ENCODE measurements around the gene GPR15LG. TPM values are rescaled to one million over a fixed set of nuclear protein-coding genes. Genes with fewer than 3 reads are reported as not detected.
"Not testable (repeated sequence)": the region's sequence is repeated elsewhere in the genome, so short reads cannot be mapped to it uniquely, and the experiment has no call there.

The GPR15LG gene
- total RNA-seq = not detected

- H3K9me3 ChIP-seq (ENCODE audit: low read depth, low read length) = no peaks in the 10 kb centered on the region
- H3K4me1 ChIP-seq (ENCODE audit: insufficient read depth, low read length) = peaks cover 19% of the 10 kb centered on the region
Observed at GRCh38 chr10:84173501-84173929, at the start of gene GPR15LG. GPR15LG (plus strand) TSS chr10:84173801; CDS start chr10:84173852, 51 bp downstream.

GRCh38 chr10:84125910-84126784 is 47.5 kb upstream of the GPR15LG start:
- not testable (repeated sequence) for H3K27me3 ChIP-seq (ENCODE audit: insufficient read depth, low read length); H3K4me3 ChIP-seq (ENCODE audit: low read length); H3K4me1 ChIP-seq (ENCODE audit: insufficient read depth, low read length)
- H3K9me3 ChIP-seq (ENCODE audit: low read depth, low read length) = peaks cover 12% of the 10 kb centered on the region

More at GRCh38 chr10:84173501-84173929, at the start of gene GPR15LG:
- Histone ChIP-seq H3K4me3 (ENCODE audit: low read length) (no peak within 1 kb of the TSS), H3K27me3 (ENCODE audit: insufficient read depth, low read length) (no peaks in the 10 kb centered on the region)

- Histone ChIP-seq H3K4me1 (ENCODE audit: insufficient read depth, low read length) (no peaks in the 10 kb centered on the region), H3K4me3 (ENCODE audit: low read length) (no peak overlapping the region), H3K27me3 (ENCODE audit: insufficient read depth, low read length) (peaks cover 12% of the 10 kb centered on the region), H3K9me3 (ENCODE audit: low read depth, low read length) (peaks cover 12% of the 10 kb centered on the region)
Observed at GRCh38 chr10:84126785-84127167, 46.8 kb upstream of the GPR15LG start.

- peaks cover 13% of the 10 kb centered on the region for H3K27me3 ChIP-seq (ENCODE audit: insufficient read depth, low read length)
- H3K4me1 ChIP-seq (ENCODE audit: insufficient read depth, low read length) = peaks cover 13% of the 10 kb centered on the region
- H3K9me3 ChIP-seq (ENCODE audit: low read depth, low read length) = no peaks in the 10 kb centered on the region
Observed at GRCh38 chr10:84135836-84136235, 37.8 kb upstream of the GPR15LG start.

GRCh38 chr10:84137811-84138210 is 35.8 kb upstream of the GPR15LG start:
- no peak overlapping the region for H3K4me3 ChIP-seq (ENCODE audit: low read length)
- H3K27me3 ChIP-seq (ENCODE audit: insufficient read depth, low read length) = peaks cover 2% of the 10 kb centered on the region
- no peaks in the 10 kb centered on the region for H3K9me3 ChIP-seq (ENCODE audit: low read depth, low read length)
- H3K4me1 ChIP-seq (ENCODE audit: insufficient read depth, low read length) = peaks cover 13% of the 10 kb centered on the region

More at GRCh38 chr10:84135836-84136235, 37.8 kb upstream of the GPR15LG start:
- H3K4me3 ChIP-seq (ENCODE audit: low read length) = no peak overlapping the region

- Histone ChIP-seq H3K4me1 (ENCODE audit: insufficient read depth, low read length) (peaks cover 13% of the 10 kb centered on the region), H3K9me3 (ENCODE audit: low read depth, low read length) (no peaks in the 10 kb centered on the region), H3K4me3 (ENCODE audit: low read length) (peak overlapping the region; percentile 87), H3K27me3 (ENCODE audit: insufficient read depth, low read length) (peaks cover 2% of the 10 kb centered on the region)
Observed at GRCh38 chr10:84138478-84139125, 35.0 kb upstream of the GPR15LG start.

- Histone ChIP-seq H3K4me3 (ENCODE audit: low read length) (peak within 1 kb of the TSS; percentile 87), H3K27me3 (ENCODE audit: insufficient read depth, low read length) (peaks cover 1% of the 10 kb centered on the region), H3K9me3 (ENCODE audit: low read depth, low read length) (no peaks in the 10 kb centered on the region), H3K4me1 (ENCODE audit: insufficient read depth, low read length) (peaks cover 13% of the 10 kb centered on the region)
Observed at GRCh38 chr10:84139126-84140035, 34.2 kb upstream of the GPR15LG start, which contains the start of gene GHITM. GHITM (plus strand) TSS chr10:84139509; CDS start chr10:84141501, 1,992 bp downstream.

- Histone ChIP-seq H3K4me3 (ENCODE audit: low read length) (peak overlapping the region; percentile 87), H3K27me3 (ENCODE audit: insufficient read depth, low read length) (no peaks in the 10 kb centered on the region), H3K4me1 (ENCODE audit: insufficient read depth, low read length) (peaks cover 13% of the 10 kb centered on the region), H3K9me3 (ENCODE audit: low read depth, low read length) (no peaks in the 10 kb centered on the region)
Observed at GRCh38 chr10:84140036-84140379, 33.6 kb upstream of the GPR15LG start.

- no peaks in the 10 kb centered on the region for H3K4me1 ChIP-seq (ENCODE audit: insufficient read depth, low read length)
- H3K4me3 ChIP-seq (ENCODE audit: low read length) = no peak overlapping the region
- no peaks in the 10 kb centered on the region for H3K9me3 ChIP-seq (ENCODE audit: low read depth, low read length)
- H3K27me3 ChIP-seq (ENCODE audit: insufficient read depth, low read length) = no peaks in the 10 kb centered on the region
Observed at GRCh38 chr10:84147347-84147746, 26.3 kb upstream of the GPR15LG start.

GRCh38 chr10:84148006-84148597 is 25.5 kb upstream of the GPR15LG start:
- not testable (repeated sequence) for H3K4me1 ChIP-seq (ENCODE audit: insufficient read depth, low read length); H3K9me3 ChIP-seq (ENCODE audit: low read depth, low read length); H3K27me3 ChIP-seq (ENCODE audit: insufficient read depth, low read length); H3K4me3 ChIP-seq (ENCODE audit: low read length)

GRCh38 chr10:84149854-84150253 is 23.7 kb upstream of the GPR15LG start:
- Histone ChIP-seq H3K4me1 (ENCODE audit: insufficient read depth, low read length) (no peaks in the 10 kb centered on the region), H3K4me3 (ENCODE audit: low read length) (no peak overlapping the region), H3K9me3 (ENCODE audit: low read depth, low read length) (no peaks in the 10 kb centered on the region), H3K27me3 (ENCODE audit: insufficient read depth, low read length) (no peaks in the 10 kb centered on the region)

- no peak overlapping the region for H3K4me3 ChIP-seq (ENCODE audit: low read length)
- no peaks in the 10 kb centered on the region for H3K9me3 ChIP-seq (ENCODE audit: low read depth, low read length)
- peaks cover 14% of the 10 kb centered on the region for H3K4me1 ChIP-seq (ENCODE audit: insufficient read depth, low read length)
- H3K27me3 ChIP-seq (ENCODE audit: insufficient read depth, low read length) = no peaks in the 10 kb centered on the region
Observed at GRCh38 chr10:84152769-84153168, 20.8 kb upstream of the GPR15LG start.

GRCh38 chr10:84155521-84155920 is 18.1 kb upstream of the GPR15LG start:
- H3K4me1 ChIP-seq (ENCODE audit: insufficient read depth, low read length) = peaks cover 22% of the 10 kb centered on the region
- H3K4me3 ChIP-seq (ENCODE audit: low read length) = no peak overlapping the region
- no peaks in the 10 kb centered on the region for H3K27me3 ChIP-seq (ENCODE audit: insufficient read depth, low read length)
- no peaks in the 10 kb centered on the region for H3K9me3 ChIP-seq (ENCODE audit: low read depth, low read length)

- Histone ChIP-seq H3K27me3 (ENCODE audit: insufficient read depth, low read length) (no peaks in the 10 kb centered on the region), H3K4me1 (ENCODE audit: insufficient read depth, low read length) (peaks cover 22% of the 10 kb centered on the region), H3K9me3 (ENCODE audit: low read depth, low read length) (no peaks in the 10 kb centered on the region), H3K4me3 (ENCODE audit: low read length) (no peak overlapping the region)
Observed at GRCh38 chr10:84156009-84156408, 17.6 kb upstream of the GPR15LG start.

All from mononuclear cell (primary cell).